Stimulated activated memory B cell treated with anti-CD40 and anti-IgM and Interleukin-4, amounts not matched to agents 10 μg/mL and 1 μg/mL and 100 μg/mL, for 72 hours (primary cell): Measurements from ENCODE around the gene NOD2.

Source experiments
- ATAC-seq: fragments of 150-1000 bp; cut with Tn5 transposase; 2 replicates; pipeline ENCODE4 v1.10.0; 2021
- H3K27ac Mint-ChIP-seq: one replicate; pipeline ENCODE4 v1.8.0; 2022; ENCODE audit warnings: mild to moderate bottlenecking, mixed read lengths
- H3K27me3 Mint-ChIP-seq: one replicate; pipeline ENCODE4 v1.8.0; 2022; ENCODE audit warnings: mixed read lengths
- H3K36me3 Mint-ChIP-seq: one replicate; pipeline ENCODE4 v1.8.0; 2022; ENCODE audit warnings: mixed read lengths
- H3K4me1 Mint-ChIP-seq: one replicate; pipeline ENCODE4 v1.8.0; 2022; ENCODE audit warnings: mixed read lengths
- H3K4me3 Mint-ChIP-seq: one replicate; pipeline ENCODE4 v1.8.0; 2022; ENCODE audit warnings: mild to moderate bottlenecking, moderate library complexity, mixed read lengths
- H3K9me3 Mint-ChIP-seq: one replicate; pipeline ENCODE4 v1.8.0; 2022; ENCODE audit warnings: mixed read lengths

Gene NOD2

GRCh38 chr16:50696575-50697420 lies 3.4 kb downstream of the NOD2 start:
- peak overlapping the region; percentile 19 for H3K4me3 Mint-ChIP-seq
- H3K27me3 Mint-ChIP-seq, result no peaks in the 10 kb centered on the region
- H3K36me3 Mint-ChIP-seq, result no peaks in the 10 kb centered on the region
- ATAC-seq, result peak; percentile 34
- H3K4me1 Mint-ChIP-seq, result peaks cover 89% of the 10 kb centered on the region
- no peaks in the 10 kb centered on the region for H3K9me3 Mint-ChIP-seq
- H3K27ac Mint-ChIP-seq, result peak overlapping the region; percentile 90

- H3K9me3 Mint-ChIP-seq, result no peaks in the 10 kb centered on the region
- peaks cover 86% of the 10 kb centered on the region for H3K4me1 Mint-ChIP-seq
- ATAC-seq, result no peak
- no peaks in the 10 kb centered on the region for H3K36me3 Mint-ChIP-seq
- peak overlapping the region; percentile 90 for H3K27ac Mint-ChIP-seq
- H3K27me3 Mint-ChIP-seq, result no peaks in the 10 kb centered on the region
- H3K4me3 Mint-ChIP-seq, result peak overlapping the region; percentile 87
Measured at GRCh38 chr16:50697421-50697715, 4.0 kb downstream of the NOD2 start.

GRCh38 chr16:50697881-50698767 lies 4.7 kb downstream of the NOD2 start:
- Mint-ChIP-seq H3K27me3 (no peaks in the 10 kb centered on the region), H3K4me1 (peaks cover 78% of the 10 kb centered on the region), H3K4me3 (peak overlapping the region; percentile 87), H3K36me3 (no peaks in the 10 kb centered on the region), H3K9me3 (no peaks in the 10 kb centered on the region), H3K27ac (peak overlapping the region; percentile 90)
- peak; percentile 77 for ATAC-seq

DNA sequence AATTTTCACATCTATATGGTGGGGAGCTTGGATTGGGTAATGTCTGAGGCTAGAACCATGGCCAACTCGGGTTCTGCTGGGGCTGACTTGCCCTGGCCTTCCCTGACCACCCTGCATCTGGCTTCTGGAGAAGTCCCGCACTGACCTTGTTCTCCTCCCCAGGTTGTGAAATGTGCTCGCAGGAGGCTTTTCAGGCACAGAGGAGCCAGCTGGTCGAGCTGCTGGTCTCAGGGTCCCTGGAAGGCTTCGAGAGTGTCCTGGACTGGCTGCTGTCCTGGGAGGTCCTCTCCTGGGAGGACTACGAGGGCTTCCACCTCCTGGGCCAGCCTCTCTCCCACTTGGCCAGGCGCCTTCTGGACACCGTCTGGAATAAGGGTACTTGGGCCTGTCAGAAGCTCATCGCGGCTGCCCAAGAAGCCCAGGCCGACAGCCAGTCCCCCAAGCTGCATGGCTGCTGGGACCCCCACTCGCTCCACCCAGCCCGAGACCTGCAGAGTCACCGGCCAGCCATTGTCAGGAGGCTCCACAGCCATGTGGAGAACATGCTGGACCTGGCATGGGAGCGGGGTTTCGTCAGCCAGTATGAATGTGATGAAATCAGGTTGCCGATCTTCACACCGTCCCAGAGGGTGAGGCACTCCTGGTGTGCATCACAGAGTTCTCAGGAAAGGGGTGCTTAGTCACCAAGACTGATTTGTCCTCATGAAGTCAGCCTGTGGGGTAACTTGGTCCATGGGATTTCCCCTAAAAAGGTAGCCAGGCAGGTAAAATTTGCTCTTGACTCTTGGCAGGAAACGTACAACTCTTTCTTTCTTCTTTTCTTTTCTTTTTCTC lies 6.1 kb downstream of the NOD2 start:
- Mint-ChIP-seq H3K27ac (peak overlapping the region; percentile 90), H3K36me3 (peaks cover 9% of the 10 kb centered on the region), H3K4me1 (peaks cover 68% of the 10 kb centered on the region), H3K27me3 (no peaks in the 10 kb centered on the region), H3K4me3 (peak overlapping the region; percentile 5), H3K9me3 (peaks cover 2% of the 10 kb centered on the region)
- peak; percentile 62 for ATAC-seq

- Mint-ChIP-seq H3K27ac (peak overlapping the region; percentile 90), H3K4me1 (peaks cover 51% of the 10 kb centered on the region), H3K4me3 (no peak overlapping the region), H3K9me3 (peaks cover 14% of the 10 kb centered on the region), H3K36me3 (peaks cover 25% of the 10 kb centered on the region), H3K27me3 (no peaks in the 10 kb centered on the region)
- no peak for ATAC-seq
Measured at GRCh38 chr16:50702725-50703124, 9.3 kb downstream of the NOD2 start.

- Mint-ChIP-seq H3K27me3 (no peaks in the 10 kb centered on the region), H3K9me3 (peaks cover 14% of the 10 kb centered on the region), H3K27ac (no peak overlapping the region), H3K4me3 (no peak overlapping the region), H3K4me1 (peaks cover 51% of the 10 kb centered on the region), H3K36me3 (peaks cover 25% of the 10 kb centered on the region)
- no peak for ATAC-seq
Measured at GRCh38 chr16:50704245-50704644, 10.8 kb downstream of the NOD2 start.

GRCh38 chr16:50705436-50706110 lies 12.2 kb downstream of the NOD2 start:
- Mint-ChIP-seq H3K4me1 (peaks cover 51% of the 10 kb centered on the region), H3K27ac (peak overlapping the region; percentile 48), H3K27me3 (no peaks in the 10 kb centered on the region), H3K9me3 (peaks cover 14% of the 10 kb centered on the region), H3K4me3 (no peak overlapping the region), H3K36me3 (peaks cover 25% of the 10 kb centered on the region)
- no peak for ATAC-seq

DNA sequence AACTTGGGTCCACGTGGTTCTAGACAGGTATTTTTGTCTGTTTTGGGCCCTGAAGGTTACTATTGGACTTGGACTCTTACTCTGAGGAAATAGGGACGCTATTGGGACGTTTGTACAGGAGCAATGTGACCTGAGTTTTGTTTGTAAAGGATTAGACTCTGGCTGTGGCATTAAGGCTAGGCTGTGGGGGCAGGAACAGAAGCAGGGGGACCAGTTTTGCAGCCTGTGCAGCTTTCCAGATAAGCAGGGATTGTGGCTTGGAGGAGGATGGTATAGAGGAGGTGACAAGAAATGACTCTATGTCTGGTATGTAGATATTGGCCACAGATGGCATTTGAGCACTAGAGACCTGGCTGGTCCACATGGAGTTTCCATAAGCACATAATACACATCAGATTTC lies 12.8 kb downstream of the NOD2 start:
- peaks cover 25% of the 10 kb centered on the region for H3K36me3 Mint-ChIP-seq
- no peak overlapping the region for H3K4me3 Mint-ChIP-seq
- peaks cover 47% of the 10 kb centered on the region for H3K4me1 Mint-ChIP-seq
- H3K27ac Mint-ChIP-seq, result peak overlapping the region; percentile 48
- H3K9me3 Mint-ChIP-seq, result peaks cover 14% of the 10 kb centered on the region
- ATAC-seq, result no peak
- no peaks in the 10 kb centered on the region for H3K27me3 Mint-ChIP-seq

DNA sequence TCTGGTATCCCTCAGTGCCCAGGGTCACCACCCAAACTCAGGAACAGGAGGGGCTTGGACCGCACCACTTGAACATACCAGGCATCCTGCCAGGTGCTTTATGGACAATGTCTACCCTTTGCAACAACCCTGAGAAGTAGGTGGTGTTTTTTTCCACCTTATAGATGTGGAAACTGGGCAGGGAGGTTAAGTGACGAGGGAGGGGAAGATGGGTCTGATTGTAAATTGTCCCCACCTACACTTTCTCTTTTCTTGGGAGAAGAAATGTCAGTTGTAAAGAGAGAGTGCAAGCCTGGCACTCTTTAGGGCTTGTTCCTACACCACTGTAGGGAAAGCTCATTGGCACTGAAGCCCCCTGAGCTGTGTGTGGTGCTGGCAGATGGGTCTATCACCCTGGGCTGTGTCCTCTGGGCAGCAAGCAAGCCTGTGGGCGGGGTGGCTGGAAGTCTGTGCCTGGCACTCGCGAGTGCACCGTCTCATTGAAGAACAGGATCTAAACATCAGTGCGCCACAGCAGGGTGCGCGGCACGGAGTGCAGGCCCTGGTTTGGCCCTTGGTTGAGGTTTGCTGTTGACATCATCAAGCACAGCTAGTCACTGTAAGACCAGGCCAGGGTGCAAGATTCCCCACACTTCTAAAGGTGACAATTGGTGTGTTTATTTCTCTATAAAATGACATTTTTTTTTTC lies 15.1 kb downstream of the NOD2 start:
- Mint-ChIP-seq H3K36me3 (peaks cover 25% of the 10 kb centered on the region), H3K27ac (peak overlapping the region; percentile 61), H3K4me1 (peaks cover 44% of the 10 kb centered on the region), H3K9me3 (peaks cover 14% of the 10 kb centered on the region), H3K27me3 (no peaks in the 10 kb centered on the region), H3K4me3 (peak overlapping the region; percentile 46)
- ATAC-seq, result peak; percentile 59

DNA sequence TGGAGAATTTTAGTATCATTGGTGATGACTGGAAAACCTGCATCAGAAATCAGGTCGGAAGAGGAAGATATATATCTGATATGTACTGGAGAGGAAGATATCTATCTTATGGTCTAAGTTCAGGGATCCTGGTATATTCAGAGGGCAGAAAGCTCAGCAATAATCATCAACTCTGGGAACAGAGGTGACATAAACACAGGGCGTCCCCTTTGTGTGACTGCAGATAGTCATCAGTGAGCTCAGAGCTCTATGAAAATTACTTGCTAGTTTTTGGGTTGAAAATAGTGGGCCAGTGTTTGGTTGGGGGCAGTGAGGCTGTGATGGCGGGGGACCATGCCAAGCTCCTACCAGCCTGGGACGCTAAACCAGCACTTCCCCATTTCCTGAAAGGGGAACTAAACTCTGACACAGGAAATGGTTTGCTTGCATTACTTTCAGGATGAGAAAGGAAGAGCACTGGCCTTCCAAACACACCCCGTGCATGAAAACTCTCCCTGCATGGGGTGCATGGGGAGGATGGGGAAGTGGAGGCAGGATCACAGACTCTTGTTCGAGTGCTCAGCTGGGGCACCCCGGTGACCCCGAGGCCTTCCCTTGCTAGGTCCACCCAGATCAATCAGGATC lies 15.8 kb downstream of the NOD2 start:
- no peaks in the 10 kb centered on the region for H3K27me3 Mint-ChIP-seq
- peak overlapping the region; percentile 46 for H3K4me3 Mint-ChIP-seq
- H3K9me3 Mint-ChIP-seq, result peaks cover 11% of the 10 kb centered on the region
- ATAC-seq, result peak; percentile 82
- peaks cover 44% of the 10 kb centered on the region for H3K4me1 Mint-ChIP-seq
- H3K27ac Mint-ChIP-seq, result peak overlapping the region; percentile 61
- H3K36me3 Mint-ChIP-seq, result peaks cover 18% of the 10 kb centered on the region

DNA sequence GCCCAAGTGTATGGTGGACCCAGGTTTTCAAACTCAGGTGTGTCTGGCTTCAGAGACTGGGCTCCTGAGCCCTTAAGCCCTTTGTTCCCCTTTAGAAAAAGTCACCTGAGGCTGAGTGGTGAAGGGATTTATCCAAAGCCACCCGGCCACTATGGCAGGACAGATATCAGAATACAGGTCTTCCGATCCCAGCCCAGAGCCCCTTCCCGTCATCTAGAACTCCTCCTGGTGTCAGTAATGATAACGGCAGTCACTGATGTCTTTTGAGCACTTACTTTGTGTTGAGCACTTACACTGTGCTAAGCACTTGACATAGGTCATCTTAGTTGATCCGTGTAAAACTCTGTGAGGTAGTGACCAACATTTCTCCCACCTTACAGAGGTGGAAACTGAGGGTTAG lies 16.6 kb downstream of the NOD2 start:
- no peak for ATAC-seq
- H3K9me3 Mint-ChIP-seq, result peaks cover 9% of the 10 kb centered on the region
- no peaks in the 10 kb centered on the region for H3K27me3 Mint-ChIP-seq
- no peak overlapping the region for H3K4me3 Mint-ChIP-seq
- peak overlapping the region; percentile 61 for H3K27ac Mint-ChIP-seq
- H3K36me3 Mint-ChIP-seq, result peaks cover 12% of the 10 kb centered on the region
- H3K4me1 Mint-ChIP-seq, result peaks cover 44% of the 10 kb centered on the region

DNA sequence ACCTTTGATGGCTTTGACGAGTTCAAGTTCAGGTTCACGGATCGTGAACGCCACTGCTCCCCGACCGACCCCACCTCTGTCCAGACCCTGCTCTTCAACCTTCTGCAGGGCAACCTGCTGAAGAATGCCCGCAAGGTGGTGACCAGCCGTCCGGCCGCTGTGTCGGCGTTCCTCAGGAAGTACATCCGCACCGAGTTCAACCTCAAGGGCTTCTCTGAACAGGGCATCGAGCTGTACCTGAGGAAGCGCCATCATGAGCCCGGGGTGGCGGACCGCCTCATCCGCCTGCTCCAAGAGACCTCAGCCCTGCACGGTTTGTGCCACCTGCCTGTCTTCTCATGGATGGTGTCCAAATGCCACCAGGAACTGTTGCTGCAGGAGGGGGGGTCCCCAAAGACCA lies 17.6 kb downstream of the NOD2 start:
- no peaks in the 10 kb centered on the region for H3K9me3 Mint-ChIP-seq
- H3K27me3 Mint-ChIP-seq, result no peaks in the 10 kb centered on the region
- H3K27ac Mint-ChIP-seq, result no peak overlapping the region
- peaks cover under 1% of the 10 kb centered on the region for H3K36me3 Mint-ChIP-seq
- no peak for ATAC-seq
- peaks cover 39% of the 10 kb centered on the region for H3K4me1 Mint-ChIP-seq
- no peak overlapping the region for H3K4me3 Mint-ChIP-seq

- Mint-ChIP-seq H3K9me3 (no peaks in the 10 kb centered on the region), H3K4me3 (no peak overlapping the region), H3K4me1 (peaks cover 37% of the 10 kb centered on the region), H3K27me3 (no peaks in the 10 kb centered on the region), H3K36me3 (no peaks in the 10 kb centered on the region), H3K27ac (no peak overlapping the region)
- ATAC-seq, result no peak
Measured at GRCh38 chr16:50711862-50712559, 18.6 kb downstream of the NOD2 start.
